ENCODE results near the gene COMMD2. TPM values are rescaled to one million over a fixed set of nuclear protein-coding genes. Genes with fewer than 3 reads are reported as not detected.

Gene COMMD2
- total RNA-seq, 1 experiment from 2014 or later: 35.5 TPM

- no peak overlapping the region for H3K27ac ChIP-seq (ENCODE audit: low read depth, low read length)
- intact Hi-C loops (cut with micrococcal nuclease): no loop called here
- DNase-seq (ENCODE audit: low read depth, low spot score) (no peak), ATAC-seq (no peak)
- H4K20me1 ChIP-seq (ENCODE audit: insufficient read depth): no peaks in the 10 kb centered on the region
- no peak overlapping the region for H3K4me3 ChIP-seq (replicated peaks in 1 of 2; ENCODE audit: low read depth in 1 of 2, low read length in 2 of 2)
- H3K4me1 ChIP-seq (ENCODE audit: control insufficient read depth in 1 of 2, insufficient read depth in 2 of 2, low read length in 2 of 2): peaks cover 14 to 15% of the 10 kb centered on the region in 2 experiments
- H3K4me2 ChIP-seq (ENCODE audit: low read length): no peak overlapping the region
- TF ChIP-seq REST (IDR thresholded peaks at IDR 0.05; ENCODE audit: low read depth) (no peak), POLR2A (IDR thresholded peaks at IDR 0.05; ENCODE audit: borderline replicate concordance, extremely low read depth, insufficient read depth, insufficient read length) (no peak), SRF (IDR thresholded peaks at IDR 0.05; ENCODE audit: low read depth) (no peak), ELF1 (IDR thresholded peaks at IDR 0.05; ENCODE audit: borderline replicate concordance, low read depth) (no peak), CBX3 (IDR thresholded peaks at IDR 0.05; ENCODE audit: low read depth) (no peak), CEBPB (IDR thresholded peaks at IDR 0.05; ENCODE audit: low read depth) (no peak), MAX (IDR thresholded peaks at IDR 0.05) (no peak), TCF7L2 (IDR thresholded peaks at IDR 0.05; ENCODE audit: borderline replicate concordance, extremely low read depth, insufficient read depth, insufficient read length) (no peak), SP1 (IDR thresholded peaks at IDR 0.05; ENCODE audit: low read depth) (no peak)
- no peak overlapping the region for H2AFZ ChIP-seq (ENCODE audit: low read depth, low read length, poor library complexity, severe bottlenecking)
- POLR2A ChIA-PET: no interaction called here
- H3K9ac ChIP-seq (ENCODE audit: low read length): no peak overlapping the region
- H3K9me2 ChIP-seq (ENCODE audit: insufficient read depth): no peaks in the 10 kb centered on the region
- H3K27me3 ChIP-seq (ENCODE audit: insufficient read depth, low read length): no peaks in the 10 kb centered on the region
- CTCF ChIA-PET: no interaction called here
- no peaks in the 10 kb centered on the region for H3K79me2 ChIP-seq (ENCODE audit: insufficient read depth, low read length)
- RAD21 ChIA-PET (ENCODE audit: low non-redundant PET in 1 of 2, low total read pairs in 2 of 2, uncharacterized antibody in 2 of 2, unreplicated experiment in 2 of 2): no interaction called here
- H3K9me3 ChIP-seq (ENCODE audit: control insufficient read depth in 1 of 2, insufficient read depth in 1 of 2, low read depth in 1 of 2, low read length in 2 of 2): no peaks in the 10 kb centered on the region
- BruUV-seq (replicated peaks): no TSS peak
- H3K36me3 ChIP-seq (ENCODE audit: control insufficient read depth in 1 of 2, insufficient read depth in 2 of 2, low read length in 2 of 2): peaks cover 11 to 21% of the 10 kb centered on the region in 2 experiments; a peak in 2 of 4 replicates
Measured at GRCh38 chr3:149739396-149739795, 12.9 kb downstream of the COMMD2 start.

Measured in HCT116 (cell line).